HepG2 (cell line): Measurements from ENCODE around the gene RNU6-8. TPM values are rescaled to one million over a fixed set of nuclear protein-coding genes. Genes with fewer than 3 reads are reported as not detected.
A peak's percentile ranks its signal among the peaks of the same experiment; 100 is the strongest.

ENCODE experiments used
- ATAC-seq: fragments of 200-7000 bp; cut with Tn5 transposase; 3 replicates; pipeline ENCODE4 v1.9.1; 2020; ENCODE audit warnings: mild to moderate bottlenecking, moderate library complexity
- BruUV-seq: library from RNA; stranded (reverse); fragments of 400-500 nt; replicated peaks from 2 replicates; lab custom pipeline; 2021; lab: Mats Ljungman, UMichigan
- CTCF ChIA-PET: fragments of 300-600 bp; formaldehyde crosslinking; extraction: SDS; loops from one replicate; lab custom pipeline; 2021; ENCODE audit warnings: low total read pairs, inconsistent platforms, low intra/inter-chr PET ratio; lab: Yijun Ruan, JAX
- POLR2A ChIA-PET: fragments of 350-600 bp; sonication (Branson Sonifier 250); formaldehyde crosslinking; loops from one replicate; lab custom pipeline; 2020; ENCODE audit warnings: antibody characterized with exemption, inconsistent platforms; lab: Yijun Ruan, JAX
- DNase-seq: peaks from one replicate; pipeline ENCODE4 v3.0.0-alpha.2; 2015; ENCODE audit warnings: low spot score
- FAIRE-seq: peaks from 3 replicates; lab custom pipeline; 2011; peaks lifted over from hg19 to GRCh38; lab: Jason Lieb, UNC
- H2AFZ ChIP-seq: one replicate; pipeline ENCODE4 v1.6.1; 2011; ENCODE audit warnings: low read length, inconsistent platforms
- H3K27ac ChIP-seq: fragments of 300-600 bp; 3 replicates; pipeline ENCODE4 v1.8.0; 2011; ENCODE audit warnings: mixed run types, mild to moderate bottlenecking, mixed read lengths, low read length, inconsistent platforms; ENCODE audit not compliant: insufficient read depth; ENCODE audit errors: extremely low read length
- H3K27me3 ChIP-seq, 2 experiments: fragments of 200-600 bp in 1 of 2; 2 replicates in 1 of 2; 3 replicates in 1 of 2; pipeline versions ENCODE4 v1.6.0 to v1.8.0; 2011; ENCODE audit warnings: low read length in 2 of 2, mild to moderate bottlenecking in 2 of 2, moderate library complexity in 2 of 2, inconsistent platforms in 1 of 2; ENCODE audit not compliant: insufficient read depth in 2 of 2, control insufficient read depth in 1 of 2
- H3K36me3 ChIP-seq, 2 experiments: fragments of 200-600 bp in 1 of 2; replicated peaks in 1 of 2; 2 replicates in 1 of 2; 3 replicates in 1 of 2; pipeline versions ENCODE4 v1.5.1 to v1.8.0; 2011; ENCODE audit warnings: low read length in 2 of 2, inconsistent platforms in 1 of 2; ENCODE audit not compliant: insufficient read depth in 2 of 2, control insufficient read depth in 1 of 2
- H3K4me1 ChIP-seq: 2 replicates; pipeline ENCODE4 v1.5.1; 2012; ENCODE audit warnings: low read length, inconsistent platforms; ENCODE audit not compliant: insufficient read depth
- H3K4me2 ChIP-seq: 2 replicates; pipeline ENCODE4 v1.6.0; 2011; ENCODE audit warnings: low read depth, low read length, inconsistent platforms
- H3K4me3 ChIP-seq, 3 experiments: fragments of 200-600 bp in 1 of 3; sonication (generic), shearing (Covaris generic) in 1 of 3; replicated peaks in 1 of 3; 2 replicates each; pipeline ENCODE4 v1.5.1; 2011 to 2016; ENCODE audit warnings: low read length in 3 of 3, inconsistent platforms in 2 of 3, low read depth in 2 of 3, mild to moderate bottlenecking in 2 of 3, control low read depth in 1 of 3, mixed read lengths in 1 of 3; ENCODE audit not compliant: insufficient read depth in 1 of 3
- H3K79me2 ChIP-seq: one replicate; pipeline ENCODE4 v1.6.1; 2011; ENCODE audit warnings: low read length, inconsistent platforms; ENCODE audit not compliant: insufficient read depth
- H3K9ac ChIP-seq: 2 replicates; pipeline ENCODE4 v1.6.0; 2011; ENCODE audit warnings: mild to moderate bottlenecking, low read depth, low read length, inconsistent platforms; ENCODE audit not compliant: insufficient read depth
- H3K9me3 ChIP-seq: 2 replicates; pipeline ENCODE4 v1.5.1; 2012; ENCODE audit warnings: mild to moderate bottlenecking, low read length
- H4K20me1 ChIP-seq: 2 replicates; pipeline ENCODE4 v1.6.0; 2011; ENCODE audit warnings: inconsistent platforms, mild to moderate bottlenecking, low read length, moderate library complexity; ENCODE audit not compliant: insufficient read depth
- EED ChIP-seq: sonication (generic); formaldehyde crosslinking; IDR thresholded peaks from 2 replicates; pipeline ENCODE4 v1.5.0; 2020; ENCODE audit warnings: mild to moderate bottlenecking, missing genetic modification reagents
- ESRRA ChIP-seq: sonication (generic); formaldehyde crosslinking; IDR thresholded peaks from 2 replicates; pipeline ENCODE4 v1.5.1; 2020; ENCODE audit warnings: mild to moderate bottlenecking, low read depth, missing genetic modification reagents
- KDM2A ChIP-seq: sonication (generic); formaldehyde crosslinking; IDR thresholded peaks from 2 replicates; pipeline ENCODE4 v1.4.0; 2020; ENCODE audit warnings: low read depth, missing genetic modification reagents, borderline replicate concordance
- MAFK ChIP-seq, 2 experiments: IDR thresholded peaks in 1 of 2; conservative IDR thresholded peaks in 1 of 2; 2 replicates each; pipeline ENCODE4 v1.6.1; 2011; ENCODE audit warnings: improper control_type of control experiment in 2 of 2, low read length in 2 of 2
- SAP130 ChIP-seq: IDR thresholded peaks from 2 replicates; pipeline ENCODE4 v1.6.1; 2016; ENCODE audit warnings: low read depth
- SMC3 ChIP-seq: IDR thresholded peaks from 2 replicates; pipeline ENCODE4 v1.6.1; 2011; ENCODE audit warnings: low read length, improper control_type of control experiment
- STAG1 ChIP-seq: sonication (generic); formaldehyde crosslinking; IDR thresholded peaks from 2 replicates; pipeline ENCODE4 v1.4.0; 2020; ENCODE audit warnings: missing genetic modification reagents
- TAF1 ChIP-seq: sonication (generic); formaldehyde crosslinking; IDR thresholded peaks from 2 replicates; pipeline ENCODE4 v1.4.0; 2020; ENCODE audit warnings: missing genetic modification reagents
- WGBS: methylation state at CpG from one replicate; pipeline ENCODE4 v1.1.6; 2017; ENCODE audit warnings: low lambda C conversion rate; 5-methylcytosine and 5-hydroxymethylcytosine counted together
- in situ Hi-C: cut with HindIII; loops from 2 replicates; pipeline ENCODE4 v1.10.0; 2017; ENCODE audit warnings: low pct_unique_long_range_greater_than_20kb; ENCODE audit not compliant: extremely low pct_ligation_motif_present
- intact Hi-C: fragments of 100-400 bp; cut with micrococcal nuclease; formaldehyde crosslinking; loops from one replicate; pipeline ENCODE4 v1.10.0; 2022; ENCODE audit not compliant: unreplicated experiment
- polyA plus RNA-seq, 8 experiments: library from polyadenylated mRNA; depleted of rRNA in 3 of 8; stranded (reverse) in 7 of 8; unstranded in 1 of 8; fragments of >200 nt; fragmentation: Illumina TruSeq in 4 of 8; extraction: Trizol in 4 of 8; gene quantifications; 2 replicates each; pipeline versions ENCODE4 v1.2.1 to v1.2.3, GENCODE V29; 2011 to 2016; ENCODE audit warnings: low read depth in 4 of 8, missing spikeins in 1 of 8, mixed read lengths in 1 of 8; ENCODE audit not compliant: insufficient read depth in 1 of 8
- total RNA-seq, 5 experiments: library from RNA; depleted of rRNA; stranded (reverse); fragments of >200 nt; fragmentation: Illumina TruSeq; extraction: Trizol; gene quantifications; 2 replicates each; pipeline ENCODE4 v1.2.3, GENCODE V29; 2016; ENCODE audit warnings: low read depth in 1 of 5
- TF ChIP-seq, protein P1 (sequence below): sonication (generic); formaldehyde crosslinking; IDR thresholded peaks from 2 replicates; pipeline ENCODE4 v1.5.0; 2020; ENCODE audit warnings: mild to moderate bottlenecking, missing genetic modification reagents, moderate library complexity
- TF ChIP-seq, protein P2 (sequence below): sonication (generic); formaldehyde crosslinking; IDR thresholded peaks from 2 replicates; pipeline ENCODE4 v1.4.0; 2020; ENCODE audit warnings: missing genetic modification reagents

Gene RNU6-8
- total and polyA plus RNA-seq, 2 of the 13 experiments (the other 11 are each of a cell fraction or from before 2014, with no cell fraction given), result under 0.01 TPM; not detected in 1

DNA sequence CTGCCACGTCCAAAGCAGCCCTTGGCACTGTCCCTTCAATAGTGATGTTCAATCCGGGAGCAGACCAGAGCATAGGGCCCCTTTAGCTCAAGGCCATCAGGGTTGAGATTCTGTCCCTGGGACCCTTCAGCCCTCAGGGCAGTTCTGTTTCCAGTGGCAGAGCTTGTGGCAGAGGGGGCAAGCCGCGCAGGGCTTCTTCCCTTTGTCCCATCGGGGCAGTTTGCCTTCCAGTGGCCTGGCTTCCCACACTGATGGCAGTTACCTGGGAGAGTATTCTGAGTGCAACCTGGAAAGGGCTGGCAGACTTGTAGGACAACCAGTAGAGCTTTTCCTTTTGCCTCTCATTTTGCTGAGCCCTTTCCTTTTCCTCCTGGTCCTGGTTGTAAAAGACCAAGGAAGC, 43.7 kb upstream of the RNU6-8 start:
- no peak for DNase-seq
- Histone ChIP-seq H3K9me3 (no peaks in the 10 kb centered on the region), H3K9ac (no peak overlapping the region), H3K27me3 (0 out of 5 replicates have a peak, but pooled peaks cover 0 to 4% of the 10 kb centered on the region in 2 experiments), H3K27ac (no peak overlapping the region), H3K4me2 (no peak overlapping the region), H2AFZ (no peak overlapping the region), H4K20me1 (no peaks in the 10 kb centered on the region), H3K4me3 (no peak overlapping the region), H3K4me1 (no peaks in the 10 kb centered on the region), H3K79me2 (no peaks in the 10 kb centered on the region), H3K36me3 (no peaks in the 10 kb centered on the region)
- POLR2A ChIA-PET, result no interaction called here
- in situ Hi-C loops (no loop called here), intact Hi-C loops (no loop called here)
- no peak for ATAC-seq
- 49% methylated on average over 5 of the region's 5 CpGs for whole genome bisulfite sequencing
- CTCF ChIA-PET, result no interaction called here
- BruUV-seq, result no TSS peak
- FAIRE-seq, result no peak
- TF ChIP-seq EED (CRISPR knock-in tag) (no peak), MAFK (conservative IDR thresholded peaks at IDR 0.05 in 1 of 2, IDR thresholded peaks at IDR 0.05 in 1 of 2; ENCODE audit: low read length in 2 of 2) (no peak), ESRRA (CRISPR knock-in tag) (no peak), KDM2A (CRISPR knock-in tag) (no peak), SAP130 (CRISPR knock-in tag) (no peak), TAF1 (CRISPR knock-in tag) (no peak)

DNA sequence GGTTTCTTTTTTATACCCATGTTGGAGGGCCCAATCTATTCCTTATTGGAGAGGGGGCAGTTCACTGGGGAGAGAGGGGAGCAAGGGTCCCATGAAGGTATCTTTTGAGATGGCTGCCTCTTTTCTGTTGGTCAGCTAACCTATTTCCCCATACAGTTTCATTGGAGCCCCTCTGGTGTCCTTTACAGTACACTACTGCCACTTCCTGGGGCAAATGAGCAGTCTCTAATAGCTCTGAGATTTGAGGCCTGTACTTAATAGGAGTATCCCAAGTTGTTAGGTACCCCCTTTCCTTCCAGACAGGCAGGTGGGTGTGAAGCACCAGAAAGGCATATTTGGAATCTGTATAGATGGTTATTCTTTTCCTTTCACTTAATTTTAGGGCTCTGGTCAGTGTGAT, 41.3 kb upstream of the RNU6-8 start:
- Histone ChIP-seq H3K27ac (no peak overlapping the region), H3K36me3 (no peaks in the 10 kb centered on the region), H3K79me2 (no peaks in the 10 kb centered on the region), H3K4me3 (no peak overlapping the region), H2AFZ (no peak overlapping the region), H3K9me3 (no peaks in the 10 kb centered on the region), H4K20me1 (no peaks in the 10 kb centered on the region), H3K9ac (no peak overlapping the region), H3K4me1 (no peaks in the 10 kb centered on the region), H3K4me2 (no peak overlapping the region), H3K27me3 (0 out of 5 replicates have a peak, but pooled peaks cover 0 to 4% of the 10 kb centered on the region in 2 experiments)
- in situ Hi-C loops, result no loop called here
- BruUV-seq, result no TSS peak
- FAIRE-seq (no peak), DNase-seq (peak; percentile 33), ATAC-seq (peak; percentile 77)
- intact Hi-C loops, result no loop called here
- ChIA-PET CTCF (interaction anchor here (1.4 kb wide), 1 partner anchor 318 kb away, joined by 5 read pairs; no protein-coding TSS in a partner anchor), POLR2A (no interaction called here)
- TF ChIP-seq SMC3 (peak; percentile 45; the same call in 1 of the 2 replicates), STAG1 (CRISPR knock-in tag) (peak; percentile 67)
- TF ChIP-seq, protein P1, sequence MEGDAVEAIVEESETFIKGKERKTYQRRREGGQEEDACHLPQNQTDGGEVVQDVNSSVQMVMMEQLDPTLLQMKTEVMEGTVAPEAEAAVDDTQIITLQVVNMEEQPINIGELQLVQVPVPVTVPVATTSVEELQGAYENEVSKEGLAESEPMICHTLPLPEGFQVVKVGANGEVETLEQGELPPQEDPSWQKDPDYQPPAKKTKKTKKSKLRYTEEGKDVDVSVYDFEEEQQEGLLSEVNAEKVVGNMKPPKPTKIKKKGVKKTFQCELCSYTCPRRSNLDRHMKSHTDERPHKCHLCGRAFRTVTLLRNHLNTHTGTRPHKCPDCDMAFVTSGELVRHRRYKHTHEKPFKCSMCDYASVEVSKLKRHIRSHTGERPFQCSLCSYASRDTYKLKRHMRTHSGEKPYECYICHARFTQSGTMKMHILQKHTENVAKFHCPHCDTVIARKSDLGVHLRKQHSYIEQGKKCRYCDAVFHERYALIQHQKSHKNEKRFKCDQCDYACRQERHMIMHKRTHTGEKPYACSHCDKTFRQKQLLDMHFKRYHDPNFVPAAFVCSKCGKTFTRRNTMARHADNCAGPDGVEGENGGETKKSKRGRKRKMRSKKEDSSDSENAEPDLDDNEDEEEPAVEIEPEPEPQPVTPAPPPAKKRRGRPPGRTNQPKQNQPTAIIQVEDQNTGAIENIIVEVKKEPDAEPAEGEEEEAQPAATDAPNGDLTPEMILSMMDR, result peak; percentile 56
- TF ChIP-seq, protein P2, sequence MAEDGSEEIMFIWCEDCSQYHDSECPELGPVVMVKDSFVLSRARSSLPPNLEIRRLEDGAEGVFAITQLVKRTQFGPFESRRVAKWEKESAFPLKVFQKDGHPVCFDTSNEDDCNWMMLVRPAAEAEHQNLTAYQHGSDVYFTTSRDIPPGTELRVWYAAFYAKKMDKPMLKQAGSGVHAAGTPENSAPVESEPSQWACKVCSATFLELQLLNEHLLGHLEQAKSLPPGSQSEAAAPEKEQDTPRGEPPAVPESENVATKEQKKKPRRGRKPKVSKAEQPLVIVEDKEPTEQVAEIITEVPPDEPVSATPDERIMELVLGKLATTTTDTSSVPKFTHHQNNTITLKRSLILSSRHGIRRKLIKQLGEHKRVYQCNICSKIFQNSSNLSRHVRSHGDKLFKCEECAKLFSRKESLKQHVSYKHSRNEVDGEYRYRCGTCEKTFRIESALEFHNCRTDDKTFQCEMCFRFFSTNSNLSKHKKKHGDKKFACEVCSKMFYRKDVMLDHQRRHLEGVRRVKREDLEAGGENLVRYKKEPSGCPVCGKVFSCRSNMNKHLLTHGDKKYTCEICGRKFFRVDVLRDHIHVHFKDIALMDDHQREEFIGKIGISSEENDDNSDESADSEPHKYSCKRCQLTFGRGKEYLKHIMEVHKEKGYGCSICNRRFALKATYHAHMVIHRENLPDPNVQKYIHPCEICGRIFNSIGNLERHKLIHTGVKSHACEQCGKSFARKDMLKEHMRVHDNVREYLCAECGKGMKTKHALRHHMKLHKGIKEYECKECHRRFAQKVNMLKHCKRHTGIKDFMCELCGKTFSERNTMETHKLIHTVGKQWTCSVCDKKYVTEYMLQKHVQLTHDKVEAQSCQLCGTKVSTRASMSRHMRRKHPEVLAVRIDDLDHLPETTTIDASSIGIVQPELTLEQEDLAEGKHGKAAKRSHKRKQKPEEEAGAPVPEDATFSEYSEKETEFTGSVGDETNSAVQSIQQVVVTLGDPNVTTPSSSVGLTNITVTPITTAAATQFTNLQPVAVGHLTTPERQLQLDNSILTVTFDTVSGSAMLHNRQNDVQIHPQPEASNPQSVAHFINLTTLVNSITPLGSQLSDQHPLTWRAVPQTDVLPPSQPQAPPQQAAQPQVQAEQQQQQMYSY (CRISPR knock-in tag), result no peak
